EL (cell line): Measurements from ENCODE around the gene ZNF334.

Experiments used
- DNase-seq: peaks from one replicate; pipeline ENCODE4 v3.0.0-alpha.2; 2016

Gene ZNF334

GRCh38 chr20:46545077-46545826 is 31.9 kb upstream of the ZNF334 start:
- no peak for DNase-seq

GRCh38 chr20:46544576-46544975 is 31.2 kb upstream of the ZNF334 start:
- no peak for DNase-seq

- no peak for DNase-seq
Observed at GRCh38 chr20:46543959-46544358, 30.6 kb upstream of the ZNF334 start.

- DNase-seq: no peak
Observed at GRCh38 chr20:46543033-46543432, 29.7 kb upstream of the ZNF334 start.

GRCh38 chr20:46541229-46541935 is 28.0 kb upstream of the ZNF334 start:
- DNase-seq: no peak

GRCh38 chr20:46539113-46539512 is 25.8 kb upstream of the ZNF334 start:
- DNase-seq: no peak

GRCh38 chr20:46530640-46531039 is 17.3 kb upstream of the ZNF334 start:
- DNase-seq: no peak

GRCh38 chr20:46523696-46524328 is 10.5 kb upstream of the ZNF334 start:
- no peak for DNase-seq

- no peak for DNase-seq
Observed at GRCh38 chr20:46523108-46523507, 9.7 kb upstream of the ZNF334 start.

GRCh38 chr20:46520976-46521579 is 7.7 kb upstream of the ZNF334 start:
- peak; percentile 54 for DNase-seq

GRCh38 chr20:46520540-46520939 is 7.2 kb upstream of the ZNF334 start:
- DNase-seq: no peak

GRCh38 chr20:46519471-46520068 is 6.2 kb upstream of the ZNF334 start:
- no peak for DNase-seq

- DNase-seq: no peak
Observed at GRCh38 chr20:46509523-46509922, 3.8 kb downstream of the ZNF334 start.

GRCh38 chr20:46507760-46508407 is 5.5 kb downstream of the ZNF334 start:
- no peak for DNase-seq

GRCh38 chr20:46505506-46505905 is 7.9 kb downstream of the ZNF334 start:
- DNase-seq: no peak

- DNase-seq: no peak
Observed at GRCh38 chr20:46501961-46502360, 11.4 kb downstream of the ZNF334 start.

GRCh38 chr20:46501337-46501942 is 11.9 kb downstream of the ZNF334 start:
- DNase-seq: no peak

GRCh38 chr20:46494077-46494476 is 19.3 kb downstream of the ZNF334 start:
- no peak for DNase-seq

- no peak for DNase-seq
Observed at GRCh38 chr20:46491354-46491753, 22.0 kb downstream of the ZNF334 start.

- no peak for DNase-seq
Observed at GRCh38 chr20:46488451-46488850, 24.9 kb downstream of the ZNF334 start.

- no peak for DNase-seq
Observed at GRCh38 chr20:46487628-46488027, 25.7 kb downstream of the ZNF334 start.

GRCh38 chr20:46485431-46485830 is 27.9 kb downstream of the ZNF334 start:
- DNase-seq: no peak
